RPMI8226 (cell line): Measurements from ENCODE around the gene NAALADL2.

Experiments used
- DNase-seq: peaks from one replicate; pipeline ENCODE4 v3.0.0-alpha.2; 2015

NAALADL2 gene

GRCh38 chr3:175272392-175272791 lies 413.3 kb downstream of the NAALADL2 start:
- no peak for DNase-seq

GRCh38 chr3:175273573-175273972 lies 414.4 kb downstream of the NAALADL2 start:
- no peak for DNase-seq

GRCh38 chr3:175274056-175274455 lies 414.9 kb downstream of the NAALADL2 start:
- no peak for DNase-seq

- DNase-seq: no peak
Observed at GRCh38 chr3:175274474-175275218, 415.5 kb downstream of the NAALADL2 start.

GRCh38 chr3:175278680-175279079 lies 419.5 kb downstream of the NAALADL2 start:
- no peak for DNase-seq

GRCh38 chr3:175279457-175279856 lies 420.3 kb downstream of the NAALADL2 start:
- DNase-seq: no peak

GRCh38 chr3:175279911-175280310 lies 420.8 kb downstream of the NAALADL2 start:
- no peak for DNase-seq

- peak; percentile 76 for DNase-seq
Observed at GRCh38 chr3:175287361-175287963, 428.3 kb downstream of the NAALADL2 start.

GRCh38 chr3:175288621-175289020 lies 429.5 kb downstream of the NAALADL2 start:
- peak; percentile 76 for DNase-seq

- DNase-seq: no peak
Observed at GRCh38 chr3:175294793-175295192, 435.7 kb downstream of the NAALADL2 start.

- DNase-seq: no peak
Observed at GRCh38 chr3:175295248-175296130, 436.4 kb downstream of the NAALADL2 start.

GRCh38 chr3:175297216-175297615 lies 438.1 kb downstream of the NAALADL2 start:
- DNase-seq: no peak

- DNase-seq: no peak
Observed at GRCh38 chr3:175301741-175302140, 442.6 kb downstream of the NAALADL2 start.

GRCh38 chr3:175304404-175304803 lies 445.3 kb downstream of the NAALADL2 start:
- DNase-seq: no peak

- no peak for DNase-seq
Observed at GRCh38 chr3:175307642-175308041, 448.5 kb downstream of the NAALADL2 start.

- DNase-seq: no peak
Observed at GRCh38 chr3:175308097-175308496, 449.0 kb downstream of the NAALADL2 start.

GRCh38 chr3:175310046-175310445 lies 450.9 kb downstream of the NAALADL2 start:
- no peak for DNase-seq

GRCh38 chr3:175311404-175311803 lies 452.3 kb downstream of the NAALADL2 start:
- DNase-seq: no peak

- DNase-seq: no peak
Observed at GRCh38 chr3:175311946-175312345, 452.8 kb downstream of the NAALADL2 start.

- no peak for DNase-seq
Observed at GRCh38 chr3:175312791-175313190, 453.7 kb downstream of the NAALADL2 start.

GRCh38 chr3:175316799-175317198 lies 457.7 kb downstream of the NAALADL2 start:
- DNase-seq: peak; percentile 75

GRCh38 chr3:175325440-175325839 lies 466.3 kb downstream of the NAALADL2 start:
- DNase-seq: peak; percentile 17

- no peak for DNase-seq
Observed at GRCh38 chr3:175326041-175326440, 466.9 kb downstream of the NAALADL2 start.

- no peak for DNase-seq
Observed at GRCh38 chr3:175329373-175329772, 470.2 kb downstream of the NAALADL2 start.
